ENCODE measurements around the gene UTP25. TPM values are rescaled to one million over a fixed set of nuclear protein-coding genes. Genes with fewer than 3 reads are reported as not detected.

UTP25 gene
- total and polyA plus RNA-seq, 2 donors (not counting 3 experiments of a cell fraction or from before 2014, with no cell fraction given) = 6.6 to 11.7 TPM

DNA sequence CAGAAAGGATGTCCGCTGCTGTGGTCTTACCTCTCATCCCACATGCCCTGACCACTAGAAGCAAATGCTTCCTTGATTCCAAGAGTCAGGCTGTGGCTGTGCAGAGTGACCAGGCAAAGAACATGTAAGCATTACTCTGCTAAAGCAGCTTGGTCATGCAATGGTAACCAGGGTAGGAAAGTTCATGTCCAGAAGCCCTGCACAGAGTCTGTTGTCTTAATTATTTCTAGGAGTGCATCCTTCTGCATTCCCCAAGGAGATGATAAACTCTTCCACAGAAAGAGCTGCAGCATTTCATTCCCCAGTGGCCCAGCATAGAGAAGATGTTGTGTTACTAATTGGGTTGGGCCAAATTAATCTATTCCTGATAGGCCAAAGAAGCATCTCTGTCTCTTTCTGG lies 10.1 kb upstream of the UTP25 start:
- no peak overlapping the region for H3K9ac ChIP-seq (replicated peaks; ENCODE audit: extremely low read depth, insufficient read depth, low read length)
- no peaks in the 10 kb centered on the region for H3K9me3 ChIP-seq (replicated peaks; ENCODE audit: control insufficient read depth, insufficient read depth, low read length)
- dilution Hi-C loops (cut with MboI; ENCODE audit: extremely low pct_ligation_motif_present, low sequenced_read_pairs) (no loop called here), intact Hi-C loops (cut with micrococcal nuclease) (no loop called here)
- H3K4me2 ChIP-seq (ENCODE audit: insufficient read depth, low read length) = no peak overlapping the region
- DNase-seq (ENCODE audit: low read depth, low spot score) (no peak), FAIRE-seq (no peak)
- CTCF ChIA-PET = no interaction called here
- H3K4me1 ChIP-seq (ENCODE audit: control insufficient read depth, extremely low read depth, insufficient read depth, low read length) = peaks cover 4% of the 10 kb centered on the region
- POLR2A ChIA-PET = no interaction called here
- H3K27me3 ChIP-seq (ENCODE audit: control insufficient read depth in 2 of 2, insufficient read depth in 2 of 2, low read length in 2 of 2) = no peaks in the 10 kb centered on the region
- no peak overlapping the region for H3K27ac ChIP-seq (ENCODE audit: insufficient read depth, low read depth, low read length)
- H2AFZ ChIP-seq (ENCODE audit: low read depth, low read length) = no peak overlapping the region
- H3K4me3 ChIP-seq (replicated peaks in 1 of 3; ENCODE audit: insufficient read depth in 1 of 3, low read depth in 1 of 3, low read length in 3 of 3) = no peak overlapping the region
- no peaks in the 10 kb centered on the region for H3K36me3 ChIP-seq (ENCODE audit: control insufficient read depth in 2 of 2, extremely low read depth in 1 of 2, insufficient read depth in 2 of 2, low read length in 2 of 2)
- TF ChIP-seq CTCF (IDR thresholded peaks at IDR 0.05; ENCODE audit: extremely low read depth in 1 of 2, insufficient read depth in 1 of 2, low read depth in 1 of 2, low read length in 2 of 2) (no peak), MAX (IDR thresholded peaks at IDR 0.05; ENCODE audit: insufficient read depth, insufficient read length) (no peak), MYC (IDR thresholded peaks at IDR 0.05; ENCODE audit: low read depth, low read length) (no peak), EZH2 (IDR thresholded peaks at IDR 0.05; ENCODE audit: borderline replicate concordance, low read depth, low read length, severe bottlenecking) (no peak), POLR2AphosphoS5 (IDR thresholded peaks at IDR 0.05; ENCODE audit: insufficient read depth, low read depth, low read length) (no peak), FOS (IDR thresholded peaks at IDR 0.05; ENCODE audit: borderline replicate concordance, insufficient read depth, low read length) (no peak), POLR2A (IDR thresholded peaks at IDR 0.05; ENCODE audit: low read depth, low read length) (no peak), JUN (IDR thresholded peaks at IDR 0.05; ENCODE audit: borderline replicate concordance, insufficient read depth, insufficient read length, low read depth) (no peak), GATA2 (IDR thresholded peaks at IDR 0.05; ENCODE audit: insufficient read depth, insufficient read length, low read depth, low read length) (no peak)
- H4K20me1 ChIP-seq (replicated peaks; ENCODE audit: control insufficient read depth, extremely low read depth, insufficient read depth, low read length) = no peaks in the 10 kb centered on the region
- H3K79me2 ChIP-seq (ENCODE audit: control insufficient read depth, insufficient read depth, low read length) = no peaks in the 10 kb centered on the region
- BruUV-seq (replicated peaks) = no TSS peak
- no peaks in the 10 kb centered on the region for H3K9me1 ChIP-seq (replicated peaks; ENCODE audit: control insufficient read depth, extremely low read depth, insufficient read depth, low read length)

Data from endothelial cell of umbilical vein (primary cell).